ENCODE measurements around the gene KIFC1.

- TF ChIP-seq EZH2 (IDR thresholded peaks at IDR 0.05; ENCODE audit: insufficient read depth, poor library complexity, severe bottlenecking) (no peak), EZH2phosphoT487 (IDR thresholded peaks at IDR 0.05; ENCODE audit: insufficient read depth, low read depth) (no peak)
These were observed 58.8 kb downstream of the KIFC1 start for GRCh38 chr6:33450434-33450833.
